ENCODE results near the gene CTSW. TPM values are rescaled to one million over a fixed set of nuclear protein-coding genes. Genes with fewer than 3 reads are reported as not detected.

Gene CTSW
- total and polyA plus RNA-seq, 2 of the 4 experiments (the other 2 are of a cell fraction), result 0.07 to 0.18 TPM

DNA sequence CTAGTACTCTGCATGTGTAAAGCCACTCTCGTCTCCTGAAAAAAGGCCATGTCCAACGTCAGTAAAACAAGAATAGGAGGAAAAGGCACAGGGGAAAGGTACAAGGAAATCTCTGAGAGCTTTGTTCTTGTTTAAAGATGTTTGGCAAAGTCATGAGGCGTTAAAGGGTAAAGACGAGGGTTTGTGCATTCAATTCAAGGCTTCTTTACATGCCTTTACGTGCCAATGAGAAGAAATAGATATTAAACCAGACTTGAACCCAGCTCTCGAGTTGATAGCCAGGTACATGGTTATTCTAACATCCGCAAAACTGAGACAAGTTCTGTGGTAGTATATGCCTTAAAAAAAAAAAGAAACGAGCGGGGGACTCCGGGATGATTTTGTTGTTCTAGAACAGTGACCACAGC, 21.0 kb upstream of the CTSW start (continued):
- no peak for TF ChIP-seq NFE2L2 (IDR thresholded peaks at IDR 0.05; ENCODE audit: low read depth, low read length)

GRCh38 chr11:65859095-65859811, 20.4 kb upstream of the CTSW start:
- DNase-seq (peak; percentile 98), ATAC-seq (ENCODE audit: low read depth) (peak; percentile 67)
- Histone ChIP-seq H3K4ac (ENCODE audit: low read depth, low read length) (peak overlapping the region; percentile 99), H3K18ac (ENCODE audit: low read depth, low read length) (peak overlapping the region; percentile 80), H4K20me1 (ENCODE audit: insufficient read depth, low read length) (peaks cover 40% of the 10 kb centered on the region), H3K27me3 (ENCODE audit: control insufficient read depth, insufficient read depth, low read length) (no peaks in the 10 kb centered on the region), H3K9me3 (ENCODE audit: control insufficient read depth, insufficient read depth, low read length) (no peaks in the 10 kb centered on the region), H3K9ac (ENCODE audit: low read depth, low read length) (peak overlapping the region; percentile 93), H2BK5ac (ENCODE audit: low read depth, low read length, poor library complexity, severe bottlenecking) (peak overlapping the region; percentile 90), H3K27ac (ENCODE audit: insufficient read depth, low read length) (peak overlapping the region; percentile 97), H2AFZ (replicated peaks; ENCODE audit: low read length, poor library complexity) (peak overlapping the region; percentile 93), H2AK9ac (replicated peaks; ENCODE audit: low read depth, low read length, poor library complexity) (peak overlapping the region; percentile 100), H4K91ac (ENCODE audit: insufficient read depth, low read depth, low read length) (peak overlapping the region; percentile 98), H2BK15ac (ENCODE audit: low read depth, low read length) (peak overlapping the region; percentile 93), H3K36me3 (ENCODE audit: control insufficient read depth, insufficient read depth, low read length) (peaks cover 50% of the 10 kb centered on the region), H3K9me1 (ENCODE audit: insufficient read depth, low read length) (peaks cover 19% of the 10 kb centered on the region), H3K4me3 (ENCODE audit: insufficient read depth, low read depth, low read length) (peak overlapping the region; percentile 95), H3K23ac (ENCODE audit: low read depth, low read length) (peak overlapping the region; percentile 98), H4K5ac (ENCODE audit: low read depth, low read length) (peak overlapping the region; percentile 80), H3K79me1 (ENCODE audit: low read depth in 1 of 2, low read length in 2 of 2) (peaks cover 11 to 70% of the 10 kb centered on the region in 2 experiments), H2BK20ac (ENCODE audit: low read depth, low read length) (peak overlapping the region; percentile 67; the same call in 1 of the 2 replicates), H3K4me1 (ENCODE audit: control insufficient read depth, insufficient read depth, low read length) (peaks cover 11% of the 10 kb centered on the region), H3K56ac (ENCODE audit: extremely low read depth, insufficient read depth, low read length) (peak overlapping the region; percentile 99), H4K8ac (ENCODE audit: low read depth in 2 of 2, low read length in 2 of 2) (peak overlapping the region; percentile 99), H2BK120ac (ENCODE audit: low read depth, low read length) (peak overlapping the region; percentile 93), H2AK5ac (ENCODE audit: low read depth, low read length) (peak overlapping the region; percentile 97), H3K4me2 (ENCODE audit: low read depth, low read length) (peak overlapping the region; percentile 84), H3K14ac (replicated peaks; ENCODE audit: low read depth, low read length) (peak overlapping the region; percentile 99)
- CTCF ChIA-PET, result interaction anchor here (1.0 to 2.4 kb wide), 7 partner anchors 10 to 46 kb away, joined by 4 to 14 read pairs (median 5); partner anchors contain the start of gene FIBP
- WGBS, 2 experiments (ENCODE audit: extremely low coverage in 2 of 2, insufficient read length in 1 of 2), result 0% methylated on average over 31 of the region's 46 CpGs; no CpG with 5 or more reads in 1 of the 2 experiments
- POLR2A ChIA-PET (ENCODE audit: unreplicated experiment), result interaction anchor here (0.6 to 1.3 kb wide), 5 partner anchors 10 to 16 kb away, joined by 3 to 9 read pairs (median 4); no protein-coding TSS in a partner anchor
- in situ Hi-C loops (cut with MboI; ENCODE audit: low sequenced_read_pairs) (no loop called here), dilution Hi-C loops (cut with HindIII; ENCODE audit: low sequenced_read_pairs, unreplicated experiment) (no loop called here), intact Hi-C loops (cut with micrococcal nuclease) (no loop called here)
- no TSS peak for BruUV-seq (replicated peaks)
- TF ChIP-seq FOS (IDR thresholded peaks at IDR 0.05; ENCODE audit: low read depth, low read length), result no peak
- no peak for TF ChIP-seq RCOR1 (IDR thresholded peaks at IDR 0.05; ENCODE audit: insufficient replicate concordance, low read length)
- TF ChIP-seq, protein P1, sequence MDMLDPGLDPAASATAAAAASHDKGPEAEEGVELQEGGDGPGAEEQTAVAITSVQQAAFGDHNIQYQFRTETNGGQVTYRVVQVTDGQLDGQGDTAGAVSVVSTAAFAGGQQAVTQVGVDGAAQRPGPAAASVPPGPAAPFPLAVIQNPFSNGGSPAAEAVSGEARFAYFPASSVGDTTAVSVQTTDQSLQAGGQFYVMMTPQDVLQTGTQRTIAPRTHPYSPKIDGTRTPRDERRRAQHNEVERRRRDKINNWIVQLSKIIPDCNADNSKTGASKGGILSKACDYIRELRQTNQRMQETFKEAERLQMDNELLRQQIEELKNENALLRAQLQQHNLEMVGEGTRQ (IDR thresholded peaks at IDR 0.05; ENCODE audit: low read depth, low read length), result no peak
- TF ChIP-seq NFE2L2 (IDR thresholded peaks at IDR 0.05; ENCODE audit: low read depth, low read length), result no peak
- TF ChIP-seq CHD1 (IDR thresholded peaks at IDR 0.05; ENCODE audit: low read depth, low read length), result no peak
- no peak for TF ChIP-seq SMC3 (IDR thresholded peaks at IDR 0.05; ENCODE audit: low read depth, low read length)
- TF ChIP-seq POLR2A (IDR thresholded peaks at IDR 0.05; ENCODE audit: low read depth, low read length), result peak; percentile 79
- no peak for TF ChIP-seq RFX5 (IDR thresholded peaks at IDR 0.05; ENCODE audit: low read depth, low read length)
- TF ChIP-seq RAD21 (IDR thresholded peaks at IDR 0.05; ENCODE audit: low read length), result no peak
- TF ChIP-seq, protein P2, sequence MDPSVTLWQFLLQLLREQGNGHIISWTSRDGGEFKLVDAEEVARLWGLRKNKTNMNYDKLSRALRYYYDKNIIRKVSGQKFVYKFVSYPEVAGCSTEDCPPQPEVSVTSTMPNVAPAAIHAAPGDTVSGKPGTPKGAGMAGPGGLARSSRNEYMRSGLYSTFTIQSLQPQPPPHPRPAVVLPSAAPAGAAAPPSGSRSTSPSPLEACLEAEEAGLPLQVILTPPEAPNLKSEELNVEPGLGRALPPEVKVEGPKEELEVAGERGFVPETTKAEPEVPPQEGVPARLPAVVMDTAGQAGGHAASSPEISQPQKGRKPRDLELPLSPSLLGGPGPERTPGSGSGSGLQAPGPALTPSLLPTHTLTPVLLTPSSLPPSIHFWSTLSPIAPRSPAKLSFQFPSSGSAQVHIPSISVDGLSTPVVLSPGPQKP (IDR thresholded peaks at IDR 0.05; ENCODE audit: borderline replicate concordance, low read depth, low read length), result no peak
- no peak for TF ChIP-seq MAFK (IDR thresholded peaks at IDR 0.05; ENCODE audit: low read depth, low read length)
- TF ChIP-seq MAZ (IDR thresholded peaks at IDR 0.05; ENCODE audit: borderline replicate concordance, low read depth, low read length), result peak; percentile 65; the same call in 1 of the 2 replicates
- no peak for TF ChIP-seq CEBPB (IDR thresholded peaks at IDR 0.05; ENCODE audit: low read depth, low read length)
- TF ChIP-seq BHLHE40 (IDR thresholded peaks at IDR 0.05; ENCODE audit: low read depth, low read length), result no peak
- peak; percentile 39; the same call in 1 of the 2 replicates for TF ChIP-seq MXI1 (IDR thresholded peaks at IDR 0.05; ENCODE audit: borderline replicate concordance, low read depth, low read length)

Data from IMR-90 (cell line).